ENCODE data around the gene UBXN2A.
A peak's percentile ranks its signal among the peaks of the same experiment; 100 is the strongest.

Gene UBXN2A

GRCh38 chr2:23915327-23915726 is 24.9 kb upstream of the UBXN2A start:
- Histone ChIP-seq H3K4me3 (ENCODE audit: insufficient read depth, low read depth, low read length, poor library complexity, severe bottlenecking) (no peak overlapping the region), H3K27ac (ENCODE audit: insufficient read depth, low read length, poor library complexity, severe bottlenecking) (no peak overlapping the region), H3K9me3 (ENCODE audit: control insufficient read depth, low read length) (no peaks in the 10 kb centered on the region), H3K4me1 (ENCODE audit: control insufficient read depth, insufficient read depth, low read length, poor library complexity, severe bottlenecking) (peaks cover 8% of the 10 kb centered on the region), H3K27me3 (replicated peaks; ENCODE audit: control insufficient read depth, insufficient read depth, low read length, poor library complexity, severe bottlenecking) (no peaks in the 10 kb centered on the region), H3K36me3 (ENCODE audit: control insufficient read depth, insufficient read depth, low read length) (no peaks in the 10 kb centered on the region)
- DNase-seq: no peak

GRCh38 chr2:23916727-23917405 is 23.4 kb upstream of the UBXN2A start:
- H3K9me3 ChIP-seq (ENCODE audit: control insufficient read depth, low read length): no peaks in the 10 kb centered on the region
- no peaks in the 10 kb centered on the region for H3K27me3 ChIP-seq (replicated peaks; ENCODE audit: control insufficient read depth, insufficient read depth, low read length, poor library complexity, severe bottlenecking)
- peaks cover 8% of the 10 kb centered on the region for H3K4me1 ChIP-seq (ENCODE audit: control insufficient read depth, insufficient read depth, low read length, poor library complexity, severe bottlenecking)
- no peak overlapping the region for H3K4me3 ChIP-seq (ENCODE audit: insufficient read depth, low read depth, low read length, poor library complexity, severe bottlenecking)
- DNase-seq: no peak
- H3K27ac ChIP-seq (ENCODE audit: insufficient read depth, low read length, poor library complexity, severe bottlenecking): no peak overlapping the region
- H3K36me3 ChIP-seq (ENCODE audit: control insufficient read depth, insufficient read depth, low read length): no peaks in the 10 kb centered on the region

- no peak overlapping the region for H3K4me3 ChIP-seq (ENCODE audit: insufficient read depth, low read depth, low read length, poor library complexity, severe bottlenecking)
- no peak for DNase-seq
- H3K27ac ChIP-seq (ENCODE audit: insufficient read depth, low read length, poor library complexity, severe bottlenecking): no peak overlapping the region
- no peaks in the 10 kb centered on the region for H3K27me3 ChIP-seq (replicated peaks; ENCODE audit: control insufficient read depth, insufficient read depth, low read length, poor library complexity, severe bottlenecking)
- no peaks in the 10 kb centered on the region for H3K36me3 ChIP-seq (ENCODE audit: control insufficient read depth, insufficient read depth, low read length)
- H3K9me3 ChIP-seq (ENCODE audit: control insufficient read depth, low read length): no peaks in the 10 kb centered on the region
- H3K4me1 ChIP-seq (ENCODE audit: control insufficient read depth, insufficient read depth, low read length, poor library complexity, severe bottlenecking): peaks cover 8% of the 10 kb centered on the region
Measured at GRCh38 chr2:23918837-23919489, 21.3 kb upstream of the UBXN2A start.

GRCh38 chr2:23924589-23925359 is 15.5 kb upstream of the UBXN2A start:
- Histone ChIP-seq H3K27ac (ENCODE audit: insufficient read depth, low read length, poor library complexity, severe bottlenecking) (peak overlapping the region; percentile 100), H3K9me3 (ENCODE audit: control insufficient read depth, low read length) (no peaks in the 10 kb centered on the region), H3K36me3 (ENCODE audit: control insufficient read depth, insufficient read depth, low read length) (no peaks in the 10 kb centered on the region), H3K4me3 (ENCODE audit: insufficient read depth, low read depth, low read length, poor library complexity, severe bottlenecking) (no peak overlapping the region), H3K27me3 (replicated peaks; ENCODE audit: control insufficient read depth, insufficient read depth, low read length, poor library complexity, severe bottlenecking) (no peaks in the 10 kb centered on the region), H3K4me1 (ENCODE audit: control insufficient read depth, insufficient read depth, low read length, poor library complexity, severe bottlenecking) (peaks cover 9% of the 10 kb centered on the region)
- no peak for DNase-seq

GRCh38 chr2:23925702-23926289 is 14.5 kb upstream of the UBXN2A start:
- peaks cover 9% of the 10 kb centered on the region for H3K4me1 ChIP-seq (ENCODE audit: control insufficient read depth, insufficient read depth, low read length, poor library complexity, severe bottlenecking)
- H3K27ac ChIP-seq (ENCODE audit: insufficient read depth, low read length, poor library complexity, severe bottlenecking): peak overlapping the region; percentile 100
- no peaks in the 10 kb centered on the region for H3K9me3 ChIP-seq (ENCODE audit: control insufficient read depth, low read length)
- no peaks in the 10 kb centered on the region for H3K27me3 ChIP-seq (replicated peaks; ENCODE audit: control insufficient read depth, insufficient read depth, low read length, poor library complexity, severe bottlenecking)
- H3K4me3 ChIP-seq (ENCODE audit: insufficient read depth, low read depth, low read length, poor library complexity, severe bottlenecking): peak overlapping the region; percentile 100
- peak; percentile 30 to 48 (median 36) for DNase-seq
- no peaks in the 10 kb centered on the region for H3K36me3 ChIP-seq (ENCODE audit: control insufficient read depth, insufficient read depth, low read length)

GRCh38 chr2:23926290-23926749 is 13.9 kb upstream of the UBXN2A start:
- H3K4me1 ChIP-seq (ENCODE audit: control insufficient read depth, insufficient read depth, low read length, poor library complexity, severe bottlenecking): peaks cover 9% of the 10 kb centered on the region
- DNase-seq: peak in 2 of 3 donors; percentile 2 to 16
- peak overlapping the region; percentile 100 for H3K4me3 ChIP-seq (ENCODE audit: insufficient read depth, low read depth, low read length, poor library complexity, severe bottlenecking)
- H3K27me3 ChIP-seq (replicated peaks; ENCODE audit: control insufficient read depth, insufficient read depth, low read length, poor library complexity, severe bottlenecking): no peaks in the 10 kb centered on the region
- H3K9me3 ChIP-seq (ENCODE audit: control insufficient read depth, low read length): no peaks in the 10 kb centered on the region
- H3K36me3 ChIP-seq (ENCODE audit: control insufficient read depth, insufficient read depth, low read length): no peaks in the 10 kb centered on the region
- peak overlapping the region; percentile 100 for H3K27ac ChIP-seq (ENCODE audit: insufficient read depth, low read length, poor library complexity, severe bottlenecking)

GRCh38 chr2:23926750-23927571 is 13.3 kb upstream of the UBXN2A start, which contains the start of gene ATAD2B:
TSS of gene ATAD2B (minus strand) at chr2:23927123. CDS start at chr2:23926770, 353 bp downstream.
- no peaks in the 10 kb centered on the region for H3K9me3 ChIP-seq (ENCODE audit: control insufficient read depth, low read length)
- peak within 1 kb of the TSS; percentile 100 for H3K27ac ChIP-seq (ENCODE audit: insufficient read depth, low read length, poor library complexity, severe bottlenecking)
- peak; percentile 89 to 91 (median 89) for DNase-seq
- H3K36me3 ChIP-seq (ENCODE audit: control insufficient read depth, insufficient read depth, low read length): no peaks in the 10 kb centered on the region
- H3K27me3 ChIP-seq (replicated peaks; ENCODE audit: control insufficient read depth, insufficient read depth, low read length, poor library complexity, severe bottlenecking): no peaks in the 10 kb centered on the region
- H3K4me1 ChIP-seq (ENCODE audit: control insufficient read depth, insufficient read depth, low read length, poor library complexity, severe bottlenecking): peaks cover 9% of the 10 kb centered on the region
- peak within 1 kb of the TSS; percentile 100 for H3K4me3 ChIP-seq (ENCODE audit: insufficient read depth, low read depth, low read length, poor library complexity, severe bottlenecking)

- no peak for DNase-seq
- no peaks in the 10 kb centered on the region for H3K36me3 ChIP-seq (ENCODE audit: control insufficient read depth, insufficient read depth, low read length)
- no peak overlapping the region for H3K4me3 ChIP-seq (ENCODE audit: insufficient read depth, low read depth, low read length, poor library complexity, severe bottlenecking)
- H3K9me3 ChIP-seq (ENCODE audit: control insufficient read depth, low read length): no peaks in the 10 kb centered on the region
- no peak overlapping the region for H3K27ac ChIP-seq (ENCODE audit: insufficient read depth, low read length, poor library complexity, severe bottlenecking)
- H3K4me1 ChIP-seq (ENCODE audit: control insufficient read depth, insufficient read depth, low read length, poor library complexity, severe bottlenecking): peaks cover 1% of the 10 kb centered on the region
- H3K27me3 ChIP-seq (replicated peaks; ENCODE audit: control insufficient read depth, insufficient read depth, low read length, poor library complexity, severe bottlenecking): no peaks in the 10 kb centered on the region
Measured at GRCh38 chr2:23934259-23934658, 6.0 kb upstream of the UBXN2A start.
